ENCODE results near the gene DOCK1. TPM values are rescaled to one million over a fixed set of nuclear protein-coding genes. Genes with fewer than 3 reads are reported as not detected.

The DOCK1 gene
- total RNA-seq, 2 donors from 2014 or later = 52.9 to 76.7 TPM

GRCh38 chr10:127262606-127263005 lies 357.4 kb downstream of the DOCK1 start:
- ATAC-seq (ENCODE audit: insufficient number of reproducible peaks, low FRiP score, low read depth) = no peak
- H3K4me1 ChIP-seq (ENCODE audit: control insufficient read depth in 1 of 2, low read depth in 2 of 2) = no peaks in the 10 kb centered on the region
- H3K36me3 ChIP-seq = peaks cover 5% of the 10 kb centered on the region
- no peak overlapping the region for H3K27ac ChIP-seq
- H3K9me3 ChIP-seq = no peaks in the 10 kb centered on the region
- no peaks in the 10 kb centered on the region for H3K27me3 ChIP-seq (replicated peaks; ENCODE audit: insufficient read depth)
- H3K4me3 ChIP-seq = no peak overlapping the region
- no peak for TF ChIP-seq CTCF (IDR thresholded peaks at IDR 0.05)
- no peak for DNase-seq (ENCODE audit: low spot score)

- H3K36me3 ChIP-seq = no peaks in the 10 kb centered on the region
- H3K9me3 ChIP-seq = no peaks in the 10 kb centered on the region
- DNase-seq (ENCODE audit: low spot score) (no peak), ATAC-seq (ENCODE audit: insufficient number of reproducible peaks, low FRiP score, low read depth) (no peak)
- no peak overlapping the region for H3K27ac ChIP-seq
- no peaks in the 10 kb centered on the region for H3K4me1 ChIP-seq (ENCODE audit: control insufficient read depth in 1 of 2, low read depth in 2 of 2)
- H3K27me3 ChIP-seq (replicated peaks; ENCODE audit: insufficient read depth) = no peaks in the 10 kb centered on the region
- no peak for TF ChIP-seq CTCF (IDR thresholded peaks at IDR 0.05)
- no peak overlapping the region for H3K4me3 ChIP-seq
Measured at GRCh38 chr10:127265288-127265687, 360.1 kb downstream of the DOCK1 start.

- Histone ChIP-seq H3K4me3 (no peak overlapping the region), H3K9me3 (no peaks in the 10 kb centered on the region), H3K27ac (no peak overlapping the region), H3K27me3 (replicated peaks; ENCODE audit: insufficient read depth) (no peaks in the 10 kb centered on the region), H3K4me1 (ENCODE audit: control insufficient read depth in 1 of 2, low read depth in 2 of 2) (no peaks in the 10 kb centered on the region), H3K36me3 (no peaks in the 10 kb centered on the region)
- ATAC-seq (ENCODE audit: insufficient number of reproducible peaks, low FRiP score, low read depth) (no peak), DNase-seq (ENCODE audit: low spot score) (no peak)
- no peak for TF ChIP-seq CTCF (IDR thresholded peaks at IDR 0.05)
Measured at GRCh38 chr10:127266431-127266830, 361.2 kb downstream of the DOCK1 start.

GRCh38 chr10:127267442-127267841 lies 362.2 kb downstream of the DOCK1 start:
- no peak for TF ChIP-seq CTCF (IDR thresholded peaks at IDR 0.05)
- no peak overlapping the region for H3K27ac ChIP-seq
- H3K27me3 ChIP-seq (replicated peaks; ENCODE audit: insufficient read depth) = no peaks in the 10 kb centered on the region
- H3K36me3 ChIP-seq = no peaks in the 10 kb centered on the region
- ATAC-seq (ENCODE audit: insufficient number of reproducible peaks, low FRiP score, low read depth) = no peak
- no peak for DNase-seq (ENCODE audit: low spot score)
- no peak overlapping the region for H3K4me3 ChIP-seq
- H3K9me3 ChIP-seq = no peaks in the 10 kb centered on the region
- H3K4me1 ChIP-seq (ENCODE audit: control insufficient read depth in 1 of 2, low read depth in 2 of 2) = no peaks in the 10 kb centered on the region

- ATAC-seq (ENCODE audit: insufficient number of reproducible peaks, low FRiP score, low read depth) (no peak), DNase-seq (ENCODE audit: low spot score) (no peak)
- Histone ChIP-seq H3K4me3 (no peak overlapping the region), H3K9me3 (no peaks in the 10 kb centered on the region), H3K36me3 (no peaks in the 10 kb centered on the region), H3K27me3 (replicated peaks; ENCODE audit: insufficient read depth) (no peaks in the 10 kb centered on the region), H3K4me1 (ENCODE audit: control insufficient read depth in 1 of 2, low read depth in 2 of 2) (no peaks in the 10 kb centered on the region), H3K27ac (no peak overlapping the region)
- TF ChIP-seq CTCF (IDR thresholded peaks at IDR 0.05) = no peak
Measured at GRCh38 chr10:127272076-127272475, 366.8 kb downstream of the DOCK1 start.
